Transverse colon (tissue), 4 donors: Measurements from ENCODE around the gene ARVCF.

Source experiments
- EP300 ChIP-seq: sonication (generic); formaldehyde crosslinking; IDR thresholded peaks from one replicate; pipeline ENCODE4 v1.6.1; 2017; ENCODE audit warnings: antibody characterized with exemption, low read depth
- POLR2A ChIP-seq: fragments of 450-650 bp; IDR thresholded peaks from one replicate; pipeline ENCODE4 v1.6.1; 2016; ENCODE audit warnings: antibody characterized with exemption, mild to moderate bottlenecking, moderate library complexity
- POLR2AphosphoS5 ChIP-seq, 3 donors: sonication (generic); formaldehyde crosslinking; IDR thresholded peaks; one replicate each; pipeline ENCODE4 v1.6.1; 2016; ENCODE audit warnings: antibody characterized with exemption in 3 of 3
- TF ChIP-seq, protein P1 (sequence below), 5 experiments: fragments of 200-600 bp in 3 of 5; fragments of 450-650 bp in 2 of 5; sonication (generic) in 3 of 5; IDR thresholded peaks; 1 replicate in 2 of 5; 2 replicates in 3 of 5; pipeline ENCODE4 v1.5.1; 2016 to 2017; ENCODE audit warnings: antibody characterized with exemption in 5 of 5, inconsistent platforms in 3 of 5, mild to moderate bottlenecking in 2 of 5, moderate library complexity in 1 of 5

DNA sequence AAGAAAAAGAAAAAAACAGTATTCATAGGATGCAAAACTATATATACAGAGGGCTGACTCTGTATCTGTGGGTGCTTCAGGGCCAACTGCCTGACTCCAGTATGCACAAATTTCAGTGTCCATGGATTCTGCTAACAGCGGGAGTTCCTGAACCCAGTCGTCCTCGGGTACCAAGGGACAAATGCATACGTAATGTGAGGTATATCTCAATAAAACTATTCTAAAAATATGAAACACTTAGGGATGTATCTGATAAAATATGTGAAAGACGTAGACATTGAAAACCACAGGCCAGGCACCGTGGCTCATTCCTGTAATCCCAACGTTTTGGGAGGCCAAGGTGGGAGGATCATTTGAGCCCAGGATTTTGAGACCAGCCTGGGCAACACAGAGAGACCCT is 88.9 kb downstream of the ARVCF start:
- TF ChIP-seq, protein P1, sequence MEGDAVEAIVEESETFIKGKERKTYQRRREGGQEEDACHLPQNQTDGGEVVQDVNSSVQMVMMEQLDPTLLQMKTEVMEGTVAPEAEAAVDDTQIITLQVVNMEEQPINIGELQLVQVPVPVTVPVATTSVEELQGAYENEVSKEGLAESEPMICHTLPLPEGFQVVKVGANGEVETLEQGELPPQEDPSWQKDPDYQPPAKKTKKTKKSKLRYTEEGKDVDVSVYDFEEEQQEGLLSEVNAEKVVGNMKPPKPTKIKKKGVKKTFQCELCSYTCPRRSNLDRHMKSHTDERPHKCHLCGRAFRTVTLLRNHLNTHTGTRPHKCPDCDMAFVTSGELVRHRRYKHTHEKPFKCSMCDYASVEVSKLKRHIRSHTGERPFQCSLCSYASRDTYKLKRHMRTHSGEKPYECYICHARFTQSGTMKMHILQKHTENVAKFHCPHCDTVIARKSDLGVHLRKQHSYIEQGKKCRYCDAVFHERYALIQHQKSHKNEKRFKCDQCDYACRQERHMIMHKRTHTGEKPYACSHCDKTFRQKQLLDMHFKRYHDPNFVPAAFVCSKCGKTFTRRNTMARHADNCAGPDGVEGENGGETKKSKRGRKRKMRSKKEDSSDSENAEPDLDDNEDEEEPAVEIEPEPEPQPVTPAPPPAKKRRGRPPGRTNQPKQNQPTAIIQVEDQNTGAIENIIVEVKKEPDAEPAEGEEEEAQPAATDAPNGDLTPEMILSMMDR (IDR thresholded peaks at IDR 0.05), result no peak
- TF ChIP-seq EP300, result no peak
- TF ChIP-seq POLR2A, result no peak
- TF ChIP-seq POLR2AphosphoS5 (IDR thresholded peaks at IDR 0.05), result no peak
